GM15510 (cell line): ENCODE results near the gene CNST.

Experiments
- POLR2A ChIP-seq: IDR thresholded peaks from 3 replicates; pipeline ENCODE4 v1.6.1; 2011; ENCODE audit warnings: borderline replicate concordance; ENCODE audit not compliant: insufficient read length; ENCODE audit errors: extremely low read depth

The CNST gene

DNA sequence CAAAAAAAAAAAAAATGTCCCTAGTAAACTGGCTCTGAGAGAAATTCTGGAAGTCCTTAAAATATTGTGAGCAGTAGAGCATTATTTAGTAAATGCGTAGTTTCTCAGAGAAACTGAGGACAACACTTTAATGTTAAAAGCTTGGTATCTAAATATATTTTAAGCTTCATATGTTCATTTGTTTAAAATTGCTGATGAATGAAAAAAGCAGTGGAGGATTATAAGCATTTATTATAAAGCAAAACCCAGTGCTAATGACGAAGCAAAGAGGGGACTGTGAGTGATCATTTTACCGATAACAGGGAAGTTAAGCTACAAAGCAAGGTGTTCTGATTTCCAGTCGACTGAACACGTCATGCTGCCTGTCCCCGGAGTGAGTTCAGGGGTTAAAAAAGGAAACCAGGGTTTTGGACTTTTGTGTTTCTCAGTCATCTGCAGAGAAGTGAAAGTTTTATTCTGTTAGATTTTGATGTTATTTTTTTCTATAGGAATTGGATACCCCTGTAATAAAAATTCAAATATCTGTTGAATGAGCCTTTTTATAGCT lies 93.4 kb downstream of the CNST start:
- no peak for TF ChIP-seq POLR2A

DNA sequence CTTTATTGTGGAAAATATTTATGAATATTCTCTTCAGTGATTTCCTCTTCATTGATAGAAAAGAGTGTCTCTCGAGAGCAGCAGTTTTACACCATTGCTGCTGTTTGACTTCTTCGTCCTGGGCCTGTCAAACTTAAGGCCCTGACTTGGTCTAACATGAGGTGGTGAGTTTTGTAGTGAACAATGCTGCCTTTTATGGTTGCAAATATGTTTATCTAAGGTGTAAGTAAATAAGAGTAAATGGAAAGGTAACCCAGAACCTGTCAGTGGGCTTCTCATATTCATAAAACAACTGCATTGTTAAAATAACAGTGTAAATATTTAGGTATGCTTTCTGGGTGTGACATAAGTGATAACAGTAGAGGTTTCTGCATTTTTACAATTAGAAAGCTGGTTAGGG lies 95.2 kb downstream of the CNST start:
- no peak for TF ChIP-seq POLR2A

DNA sequence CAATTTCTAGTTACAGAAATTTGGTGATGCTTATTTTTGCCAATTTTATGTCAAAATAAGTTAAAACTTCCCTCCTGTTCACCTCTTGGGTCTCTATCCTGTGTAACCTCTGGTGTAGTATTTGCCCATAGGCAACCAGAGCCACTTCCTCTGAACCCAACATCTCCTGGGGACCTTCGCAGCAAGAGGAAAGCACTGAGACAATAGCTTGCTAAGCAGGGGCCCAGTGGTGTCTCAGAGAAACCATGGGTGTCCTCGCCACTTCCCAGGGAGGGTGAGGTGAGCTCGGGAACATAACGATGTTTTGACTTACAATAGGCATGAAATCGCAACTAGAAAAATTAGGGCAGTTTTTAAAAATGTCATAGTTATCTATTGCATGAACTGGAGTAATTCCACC lies 101.5 kb downstream of the CNST start:
- TF ChIP-seq POLR2A = no peak

DNA sequence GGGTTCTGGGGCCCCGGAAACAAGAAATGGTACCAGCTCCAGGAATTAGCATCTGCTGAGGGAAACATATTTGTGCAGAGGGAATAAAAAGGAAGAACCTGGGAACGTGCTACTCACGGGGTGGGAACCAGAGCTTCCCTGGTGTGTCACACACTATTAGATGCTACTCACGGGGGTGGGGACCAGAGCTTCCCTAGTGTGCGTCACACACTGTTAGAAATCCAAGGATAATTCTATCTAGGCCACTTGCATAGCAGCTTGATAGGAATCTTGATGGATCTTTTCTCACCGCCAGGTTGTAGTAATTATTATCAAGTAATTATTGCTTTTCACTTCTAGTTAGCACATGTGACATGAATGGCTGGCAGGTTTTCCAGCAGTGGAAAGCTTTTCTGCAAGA lies 103.4 kb downstream of the CNST start:
- TF ChIP-seq POLR2A = no peak

DNA sequence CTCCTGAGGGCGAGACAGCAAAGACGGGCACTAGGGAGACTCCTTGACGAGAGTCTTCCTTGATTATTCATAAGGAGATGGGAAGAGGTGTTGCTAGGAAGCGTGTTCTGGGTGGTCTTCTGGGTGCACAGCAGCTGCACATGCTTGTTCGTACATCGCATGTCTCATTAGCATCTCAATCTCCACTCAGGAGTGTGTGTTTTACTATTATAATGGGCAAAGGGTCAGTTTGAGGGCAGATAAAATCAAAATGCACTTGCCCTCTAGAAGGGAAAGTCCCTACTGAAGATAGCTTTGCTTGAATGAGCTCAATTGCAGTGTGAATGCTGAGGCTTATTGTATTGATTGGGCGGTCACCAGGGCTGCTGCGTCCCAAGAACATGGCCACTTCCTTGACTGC lies 107.8 kb downstream of the CNST start:
- no peak for TF ChIP-seq POLR2A

DNA sequence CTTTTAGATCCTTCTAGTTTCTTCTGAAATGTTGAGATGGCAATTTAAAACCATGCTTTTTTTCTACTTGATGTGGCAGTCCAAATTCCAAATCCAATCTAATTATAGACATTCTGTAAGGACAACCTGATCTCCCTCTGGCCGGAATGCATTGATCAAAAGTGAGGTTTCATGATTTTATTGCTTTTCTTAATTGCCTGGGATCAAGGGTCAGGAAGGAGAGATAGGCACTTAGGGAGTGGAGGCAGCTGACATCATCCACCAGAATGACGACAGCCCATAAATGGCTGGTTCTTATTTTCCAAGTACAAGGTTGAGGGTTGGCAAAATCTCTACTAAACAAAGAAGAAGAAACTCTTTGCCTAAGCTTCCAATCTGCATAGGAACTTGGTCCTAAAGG lies 111.6 kb downstream of the CNST start:
- TF ChIP-seq POLR2A = no peak

DNA sequence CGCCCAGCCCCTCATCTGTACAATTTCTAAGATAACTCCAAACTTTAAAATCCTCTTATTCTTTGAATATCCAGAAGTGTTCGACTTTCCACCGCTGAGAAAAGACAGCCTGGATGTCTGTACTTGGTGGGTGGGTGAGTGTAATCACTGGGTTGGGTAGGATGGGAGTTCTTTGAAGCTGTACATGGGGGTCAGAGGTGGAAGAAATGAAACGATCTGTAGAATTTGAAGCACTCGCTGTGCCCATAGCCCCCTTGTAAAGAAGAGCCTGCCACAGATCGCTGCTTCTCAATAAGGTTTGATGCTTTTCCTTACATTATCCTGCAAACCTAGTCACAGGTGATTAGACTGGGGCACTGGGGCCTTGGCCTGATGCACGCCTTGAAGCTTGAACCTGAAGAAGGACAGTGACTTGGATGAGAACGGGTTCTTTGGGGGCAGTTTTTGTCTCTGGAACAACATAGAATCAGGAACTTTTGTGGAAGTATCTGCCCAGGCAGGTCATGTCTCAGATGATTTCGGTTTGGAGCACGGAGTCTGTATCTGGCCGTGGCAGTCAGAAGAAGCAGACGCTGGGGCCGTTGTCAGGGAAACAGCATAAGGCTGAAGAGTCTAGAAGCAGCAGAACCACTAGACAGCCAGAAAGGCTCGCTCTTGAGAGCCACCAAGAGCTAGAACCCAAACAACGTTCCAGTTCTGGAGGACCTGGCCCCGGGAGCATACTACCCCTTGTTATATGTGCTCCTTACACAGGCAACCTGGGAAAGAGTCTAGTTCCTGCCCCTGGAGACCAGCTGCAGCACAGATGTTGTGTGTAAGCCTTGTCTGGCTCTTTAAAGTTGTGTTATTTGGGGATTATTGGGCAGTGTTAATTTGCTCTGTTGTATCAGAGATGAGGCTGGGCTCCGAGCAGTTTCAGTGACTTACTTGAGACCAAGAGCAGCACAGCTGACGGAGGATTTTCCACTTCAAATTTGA lies 112.8 kb downstream of the CNST start:
- TF ChIP-seq POLR2A = no peak

DNA sequence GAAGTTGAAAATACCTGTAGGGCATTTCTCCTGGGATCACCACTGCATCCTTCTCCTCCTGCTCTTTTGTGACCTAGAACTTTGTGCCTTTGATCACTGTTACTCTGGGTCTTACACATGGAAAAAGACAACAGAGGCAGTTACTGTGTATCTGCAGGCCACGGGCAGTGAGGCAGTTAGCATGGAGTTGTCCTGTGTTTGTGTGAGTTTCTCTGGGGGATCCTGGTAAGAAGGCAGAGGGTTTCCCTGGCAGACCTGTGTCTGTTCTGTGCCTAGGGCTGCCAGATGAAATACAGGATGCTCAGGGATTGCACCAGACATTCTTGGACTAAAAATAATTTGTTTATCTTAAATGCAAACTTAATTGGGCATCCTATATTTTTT lies 113.5 kb downstream of the CNST start:
- TF ChIP-seq POLR2A = no peak

DNA sequence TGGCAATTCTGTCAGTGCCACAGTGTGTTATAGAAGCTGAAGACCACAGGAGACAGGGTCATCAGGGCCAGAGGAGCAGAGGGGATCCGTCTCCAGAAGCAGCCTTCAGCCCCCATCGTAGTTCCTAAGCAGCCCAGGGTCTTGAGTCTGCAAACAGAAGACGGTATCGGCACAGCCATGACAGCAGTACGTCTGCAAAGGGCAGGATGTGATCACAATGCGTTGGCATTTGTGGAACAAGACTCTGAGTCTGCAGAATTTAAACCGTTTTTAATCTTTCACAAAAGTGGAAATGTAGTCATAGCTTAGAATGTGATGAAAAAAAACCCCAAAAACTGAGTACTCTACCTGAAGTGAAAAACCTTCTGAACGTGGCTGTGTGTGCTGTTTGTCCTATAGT lies 113.9 kb downstream of the CNST start:
- TF ChIP-seq POLR2A = no peak

DNA sequence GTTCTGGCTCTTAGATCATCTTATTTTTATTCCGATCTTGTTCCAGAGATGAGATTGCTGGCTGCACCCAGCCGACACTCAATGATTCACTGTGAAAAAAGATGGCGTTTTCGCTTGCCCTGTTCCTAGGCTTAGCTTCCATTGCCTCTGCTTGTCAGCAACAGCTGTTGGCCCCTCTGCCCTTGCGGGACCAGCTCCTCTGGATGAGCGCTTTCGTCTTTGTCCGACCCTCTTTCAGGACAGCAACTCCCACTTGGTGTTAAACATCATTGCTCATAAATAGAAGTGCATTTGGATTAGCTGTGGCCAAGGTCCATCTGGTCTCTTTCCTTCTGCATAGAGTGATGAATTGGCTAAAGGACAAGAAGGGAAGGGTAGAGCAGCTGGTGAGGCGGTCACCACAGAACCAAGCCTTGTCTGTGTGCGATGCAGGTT lies 114.5 kb downstream of the CNST start:
- no peak for TF ChIP-seq POLR2A

DNA sequence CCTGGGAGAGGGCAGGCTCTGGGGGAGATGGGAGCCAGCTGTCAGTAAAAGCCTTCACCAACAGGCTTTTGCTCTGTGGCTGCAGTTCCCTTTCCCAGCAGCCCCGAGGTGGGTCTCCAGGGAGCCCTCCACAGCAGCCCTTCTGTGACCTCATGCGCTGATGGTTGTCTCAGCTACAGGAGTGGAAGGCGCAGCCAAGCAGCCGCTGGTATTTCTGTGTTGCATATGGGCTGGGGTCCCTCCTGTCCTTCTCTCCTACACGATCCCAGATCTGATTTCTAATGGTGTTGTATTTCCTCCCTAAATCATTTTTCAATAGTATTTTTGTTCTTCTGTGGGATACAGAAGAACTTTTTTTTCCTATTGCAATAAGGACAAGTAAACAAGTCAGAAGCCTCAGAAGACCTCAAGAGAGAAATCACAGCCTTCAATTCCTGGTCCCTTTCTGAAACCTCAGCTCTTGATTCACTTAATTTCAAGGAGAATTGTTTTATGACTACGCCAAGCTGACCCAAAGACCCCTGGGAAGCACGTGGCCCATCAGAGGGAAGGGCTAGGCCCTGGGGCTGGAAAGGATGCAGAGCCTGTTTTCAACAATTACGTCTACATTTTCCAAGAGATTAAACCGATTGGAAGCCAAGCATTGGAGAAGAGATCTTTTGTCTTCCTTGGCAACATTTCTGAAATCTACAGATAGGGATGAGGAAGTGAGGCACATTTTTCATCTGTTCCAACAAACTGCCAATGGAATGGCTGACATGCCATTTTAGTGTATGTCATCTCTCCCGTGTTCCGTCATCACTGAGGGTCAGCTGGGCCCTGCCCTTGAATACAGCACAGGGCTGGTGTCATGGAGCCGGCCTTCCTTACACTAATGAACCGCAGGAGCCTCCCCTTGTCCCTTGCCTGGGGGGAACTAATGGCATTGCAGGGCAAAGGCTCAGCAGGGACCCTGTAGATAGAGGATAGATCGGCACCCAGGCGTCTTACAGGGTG lies 115.9 kb downstream of the CNST start:
- no peak for TF ChIP-seq POLR2A

DNA sequence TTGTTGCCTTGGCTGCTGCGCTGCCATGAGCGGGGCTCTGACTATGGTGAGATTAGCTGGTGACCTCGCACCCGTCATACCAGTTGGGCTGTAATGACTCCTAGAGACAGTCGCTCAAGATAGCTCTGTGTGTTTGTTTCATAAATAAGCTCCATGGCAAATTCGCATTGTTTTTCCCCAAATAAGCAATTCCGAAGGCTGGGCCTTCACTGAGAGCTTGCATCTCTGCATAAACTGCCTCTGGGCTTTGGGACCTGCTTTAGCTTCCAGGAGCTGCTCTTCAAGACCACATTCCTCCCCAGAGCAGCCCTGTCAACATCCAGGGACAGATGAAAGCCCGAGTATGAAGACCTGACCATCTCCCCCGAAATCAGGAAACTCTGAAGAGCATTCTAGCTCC lies 117.3 kb downstream of the CNST start:
- TF ChIP-seq POLR2A = no peak

DNA sequence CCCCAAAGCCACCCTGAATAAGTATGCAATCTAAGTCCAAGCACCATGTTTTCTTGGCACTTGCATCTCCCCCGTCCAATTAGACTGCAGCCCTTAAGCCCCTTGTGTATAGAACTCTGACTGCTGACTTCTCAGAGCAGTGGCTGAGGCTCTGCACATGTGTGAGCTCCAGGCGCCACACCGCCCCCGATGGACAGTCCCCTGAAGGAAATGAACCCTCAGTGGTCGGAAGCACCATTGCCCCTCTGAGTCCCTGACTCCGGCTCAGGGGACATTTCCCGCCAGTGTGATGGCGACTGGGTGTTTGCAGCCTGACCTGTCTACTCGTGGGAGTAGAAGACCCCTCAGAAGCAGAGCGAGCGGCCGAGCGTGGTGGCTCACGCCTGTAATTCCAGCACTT lies 120.7 kb downstream of the CNST start:
- TF ChIP-seq POLR2A = no peak

DNA sequence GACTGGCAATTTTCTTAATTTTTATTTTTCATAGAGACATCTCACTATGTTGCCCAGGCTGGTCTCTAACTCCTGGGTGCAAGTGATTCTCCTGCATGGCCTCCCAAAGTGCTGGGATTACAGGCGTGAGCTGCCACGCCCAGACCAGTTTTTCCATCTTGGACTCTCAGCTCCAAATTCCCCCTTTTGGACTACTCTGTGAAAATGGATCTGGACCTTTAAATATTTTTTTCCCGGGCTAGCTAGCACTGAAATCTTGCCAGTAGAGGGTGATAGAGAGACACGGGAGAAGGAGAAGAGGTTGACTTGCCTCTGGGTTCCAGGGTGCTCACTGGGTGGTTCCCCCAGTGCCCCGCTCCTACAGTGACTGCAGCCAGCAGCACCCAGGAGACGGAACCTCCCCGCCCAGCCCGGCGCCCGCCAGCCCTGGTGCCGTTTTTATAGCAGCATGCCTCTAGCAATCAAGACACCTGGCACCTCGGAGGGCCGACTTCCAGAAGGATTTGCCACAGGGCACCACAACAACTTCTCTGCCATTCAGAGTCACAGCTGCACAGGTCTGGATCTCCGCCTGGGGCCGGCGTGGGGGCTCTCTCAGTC lies 123.3 kb downstream of the CNST start:
- TF ChIP-seq POLR2A = no peak
